Stimulated activated CD4-positive, alpha-beta T cell treated with anti-CD3 and anti-CD28 coated beads, Interleukin-4, amount 100 ng/mL, for 24 hours (primary cell): Measurements from ENCODE around the gene CARD18.

ENCODE experiments used
- DNase-seq: peaks from one replicate; pipeline ENCODE4 v3.0.0-alpha.2; 2020

CARD18 gene, protein sequence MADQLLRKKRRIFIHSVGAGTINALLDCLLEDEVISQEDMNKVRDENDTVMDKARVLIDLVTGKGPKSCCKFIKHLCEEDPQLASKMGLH

DNA sequence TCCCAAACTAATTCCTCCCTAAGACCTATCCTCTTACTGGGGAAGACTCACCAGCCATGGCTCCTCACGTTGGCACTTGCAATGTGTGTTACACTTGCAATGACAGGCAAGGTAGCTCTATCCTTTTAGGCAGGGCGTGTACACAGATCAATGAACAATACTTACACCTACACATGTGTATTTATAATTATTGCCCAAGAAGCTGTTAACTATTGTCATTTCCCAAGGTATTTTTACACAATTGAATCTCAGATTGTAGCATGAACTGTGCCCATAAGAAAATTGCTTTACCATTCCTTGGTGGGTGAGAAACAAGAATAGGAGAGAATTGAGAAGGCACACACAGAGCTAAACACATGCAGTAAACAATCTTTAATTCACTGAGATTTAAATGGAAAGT is at the start of gene CARD18:
CARD18 (minus strand) TSS at position 101 of the 400 bp plus-strand sequence; CDS start at position 58, 43 bp downstream.
- DNase-seq: no peak

DNA sequence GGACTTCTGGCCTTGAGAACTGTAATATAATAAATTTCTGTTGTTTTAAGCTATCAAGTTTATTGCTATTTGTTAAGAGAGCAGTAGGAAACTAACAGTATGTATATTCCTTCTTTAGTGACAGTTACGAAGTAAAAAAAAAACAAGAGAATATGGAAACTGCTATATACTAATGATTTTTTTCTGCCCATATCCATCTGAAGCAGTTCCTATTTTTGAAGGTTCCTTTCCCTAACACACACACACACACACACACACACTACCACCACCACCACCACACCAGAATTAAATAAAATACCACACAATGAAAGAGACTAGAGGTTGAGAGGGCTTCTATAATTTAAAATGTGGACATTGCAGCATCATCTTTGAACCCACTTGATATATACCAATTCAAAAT is 44.4 kb upstream of the CARD18 start:
- no peak for DNase-seq

DNA sequence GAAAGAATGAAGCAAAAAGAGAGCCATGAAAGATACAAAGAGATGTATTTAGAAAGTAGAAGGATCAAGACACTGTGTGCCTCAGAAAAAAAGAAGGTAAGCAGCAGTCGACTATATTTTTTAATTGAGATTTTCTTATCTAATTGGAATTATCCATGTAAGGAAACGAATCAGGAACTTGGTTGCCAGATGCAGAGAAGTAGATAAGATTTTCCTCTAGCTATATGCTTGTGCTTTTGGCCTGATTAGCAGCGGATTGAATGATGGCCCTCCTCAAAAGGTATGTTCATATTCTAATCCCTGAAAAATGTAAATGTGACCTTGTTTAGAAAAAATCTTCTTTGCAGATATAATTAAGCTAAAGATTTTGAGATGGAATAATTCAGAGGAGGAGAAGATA is 43.9 kb upstream of the CARD18 start:
- no peak for DNase-seq

DNA sequence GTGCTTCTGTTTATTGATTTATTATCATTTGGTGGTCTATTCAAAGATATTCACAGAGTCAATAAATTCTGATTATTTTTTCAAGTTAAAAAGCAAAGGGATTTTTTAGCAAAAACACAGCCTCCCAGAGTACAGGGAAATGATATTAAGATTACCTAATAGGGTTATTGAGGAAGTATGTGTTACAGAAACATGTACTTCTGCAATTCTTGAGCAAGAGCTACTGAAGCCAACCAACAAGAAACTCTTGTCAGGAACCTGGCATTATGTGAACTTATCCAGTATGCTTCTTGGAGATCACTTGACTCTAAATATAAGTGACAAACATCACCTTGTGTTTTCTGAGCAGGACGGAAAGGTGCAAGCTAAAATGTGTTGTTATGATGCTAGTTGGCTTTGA is 42.0 kb upstream of the CARD18 start:
- DNase-seq: no peak

DNA sequence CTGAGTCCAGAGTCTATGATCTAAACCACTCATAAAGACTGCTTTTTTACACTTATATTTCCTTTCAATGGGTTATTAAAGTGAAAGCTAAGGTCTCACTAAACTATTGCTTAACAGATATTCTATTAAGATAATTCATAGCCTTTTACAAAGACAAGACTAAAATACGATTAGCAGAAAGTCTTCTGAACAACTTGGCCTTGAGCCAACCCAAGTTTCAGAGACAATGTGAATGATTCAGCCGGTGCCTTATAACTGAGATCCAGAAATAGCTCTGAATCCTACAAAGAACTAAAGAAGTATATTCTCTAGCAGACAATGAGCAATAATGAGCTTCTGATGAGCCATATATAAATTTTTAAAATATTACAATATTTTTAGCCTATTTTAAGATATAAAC is 41.5 kb upstream of the CARD18 start:
- DNase-seq: no peak

DNA sequence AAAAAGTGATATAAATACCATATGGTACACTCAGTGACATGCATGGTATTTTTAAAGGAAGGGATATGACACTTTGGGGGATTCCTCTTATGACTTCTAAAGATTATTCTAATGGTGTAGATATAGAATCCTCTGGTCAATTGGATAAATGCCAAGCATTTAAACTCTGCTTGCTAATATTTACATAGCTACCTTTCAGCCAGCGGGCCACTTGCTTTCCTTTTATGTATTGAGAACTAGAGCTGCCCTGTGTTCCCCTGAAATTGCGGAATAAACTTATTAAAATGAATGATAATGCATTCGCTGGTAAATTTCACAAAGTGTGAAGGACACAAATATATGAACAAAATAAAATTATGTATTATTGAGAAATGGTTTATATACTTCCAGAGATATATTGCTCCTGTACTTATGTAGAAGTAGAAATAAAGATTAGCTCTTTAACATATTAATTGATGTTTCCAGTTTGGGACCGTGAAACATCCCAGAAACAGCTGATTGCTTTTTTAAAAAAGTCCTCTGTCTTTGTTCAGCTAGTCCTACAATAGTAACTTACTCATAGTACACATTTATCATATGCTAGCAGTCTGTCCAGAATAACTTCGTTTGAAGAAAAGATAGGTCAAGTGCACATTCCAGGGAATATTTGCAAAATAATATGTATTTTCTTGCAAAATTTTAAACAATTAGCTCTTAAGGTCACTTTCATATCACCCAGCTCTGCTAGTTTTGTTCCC is 40.1 kb upstream of the CARD18 start:
- no peak for DNase-seq

DNA sequence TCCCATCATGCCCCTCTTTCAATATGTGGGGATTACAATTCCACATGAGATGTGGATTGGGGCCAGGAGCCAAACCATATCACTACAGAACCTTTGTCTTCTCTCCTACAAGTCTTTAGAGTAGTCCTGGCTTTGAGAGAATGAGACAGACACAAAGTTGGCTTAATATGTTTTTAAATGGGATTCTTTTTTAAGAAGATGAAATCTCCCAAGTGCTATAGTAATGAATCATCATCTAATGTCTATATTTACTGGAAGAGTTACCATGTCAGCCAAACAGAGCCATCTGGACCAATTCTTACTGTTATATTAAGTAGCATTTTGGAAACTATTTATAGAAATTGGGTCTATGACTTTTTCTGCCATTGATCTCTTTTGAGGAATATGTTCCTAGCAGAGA is 38.1 kb upstream of the CARD18 start:
- DNase-seq: no peak

DNA sequence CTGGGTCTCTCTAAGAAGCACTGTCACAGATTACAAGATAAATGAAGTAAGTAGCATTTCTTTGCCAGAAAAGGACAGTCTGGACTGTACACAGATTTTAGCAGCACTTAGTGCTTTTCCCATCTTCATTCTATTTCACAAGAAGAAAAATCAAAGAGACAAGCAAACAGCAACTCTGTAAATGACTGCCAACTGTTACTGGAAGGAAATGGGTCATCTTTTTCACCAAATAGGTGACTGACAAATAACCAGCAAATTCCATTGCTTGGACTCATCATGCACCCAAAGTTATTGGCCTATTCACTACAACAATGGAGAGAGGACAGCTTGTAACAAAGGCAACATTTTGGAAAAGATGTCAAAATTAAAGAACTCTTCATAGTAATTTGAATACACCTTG is 28.9 kb upstream of the CARD18 start:
- no peak for DNase-seq

DNA sequence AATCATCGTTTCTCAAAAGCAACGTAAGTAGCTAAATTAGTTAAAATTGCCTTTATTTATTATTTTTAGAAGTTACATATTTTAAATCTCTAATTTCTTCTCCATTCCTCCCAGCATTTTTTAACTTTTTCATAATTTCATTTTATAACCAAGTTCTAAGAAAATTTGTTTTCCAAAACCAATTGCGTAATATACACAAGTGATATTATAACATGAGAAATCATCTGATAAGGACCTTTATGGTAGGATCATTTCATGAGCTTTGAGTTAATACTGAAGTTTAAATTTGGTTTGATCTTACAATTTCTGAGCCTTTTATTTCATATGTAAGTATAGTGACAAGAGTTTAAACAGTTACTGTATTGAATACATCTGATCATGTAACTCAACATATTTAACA is 27.7 kb upstream of the CARD18 start:
- DNase-seq: no peak

DNA sequence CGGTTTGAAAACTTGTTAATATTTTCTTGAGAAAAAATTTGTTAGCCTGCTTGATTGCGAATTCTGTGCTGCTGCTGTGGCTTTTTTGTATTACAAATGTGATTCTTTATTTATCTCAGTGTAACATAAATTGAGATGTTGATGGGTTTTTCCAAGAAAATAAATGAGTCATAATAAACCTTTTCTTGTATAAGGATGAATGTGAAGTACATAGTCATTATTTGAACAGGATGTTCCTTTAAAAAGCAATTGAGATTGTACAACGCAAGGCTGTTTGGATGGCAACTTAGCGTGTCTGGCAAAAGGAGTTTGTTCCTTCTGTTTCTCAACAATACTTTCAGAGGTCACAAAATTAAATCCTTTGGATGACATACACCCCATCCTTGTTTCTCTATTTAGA is 24.6 kb upstream of the CARD18 start:
- DNase-seq: no peak

DNA sequence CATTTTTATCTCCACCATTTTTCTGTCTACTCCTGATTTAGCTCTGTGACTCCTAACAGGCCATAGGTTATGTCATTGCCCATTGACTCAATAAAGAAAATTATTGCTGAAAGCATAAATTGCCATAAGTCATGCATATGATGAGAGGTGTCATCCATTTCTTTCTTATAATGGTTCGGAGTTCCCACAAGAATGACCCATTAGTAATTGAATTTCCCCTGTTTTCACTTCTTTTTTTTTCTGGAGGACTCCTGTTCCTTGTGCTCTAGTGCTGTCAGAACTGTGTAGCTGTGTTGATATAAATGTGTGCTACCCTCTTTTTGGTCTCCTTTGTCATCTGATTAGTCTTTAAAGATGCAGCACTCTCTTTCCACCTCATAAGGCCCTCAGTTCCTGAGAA is 22.9 kb upstream of the CARD18 start:
- no peak for DNase-seq

DNA sequence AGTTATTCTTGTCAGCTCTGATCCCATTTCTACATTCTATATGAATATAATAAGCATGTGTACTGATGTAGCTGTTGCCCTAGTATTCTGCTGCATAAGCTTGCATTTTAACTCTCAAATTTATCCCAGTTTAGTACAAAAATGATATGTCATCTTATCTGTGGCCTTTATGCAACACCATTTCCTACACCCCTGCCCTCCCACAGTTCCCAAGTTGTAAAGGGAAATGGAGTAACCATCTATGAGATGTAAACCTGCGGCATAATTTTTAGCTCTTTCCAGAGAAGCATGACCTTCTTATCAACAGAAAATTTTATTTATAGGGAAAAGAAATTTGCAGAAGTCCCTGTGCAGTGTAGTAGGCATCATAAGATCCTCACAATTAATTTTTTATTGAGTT is 18.9 kb upstream of the CARD18 start:
- no peak for DNase-seq

DNA sequence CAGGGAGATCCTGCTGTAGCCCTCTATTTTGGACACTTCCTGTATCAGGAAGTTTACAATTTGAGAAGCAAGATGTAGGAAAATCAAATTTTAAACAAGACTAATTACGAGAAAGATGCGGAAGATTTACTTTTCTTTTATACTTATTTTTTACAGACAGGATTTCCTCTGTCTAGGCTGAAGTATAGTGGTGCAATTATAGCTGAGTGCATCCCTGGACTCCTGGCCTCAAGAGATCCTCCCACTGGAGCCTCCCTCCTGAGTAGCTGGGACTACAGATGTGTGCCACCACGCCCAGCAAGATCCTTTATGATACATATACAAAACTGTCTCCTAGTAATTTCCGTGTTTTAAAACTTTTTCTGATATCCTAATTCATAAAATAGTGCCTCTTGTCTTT is 17.2 kb upstream of the CARD18 start:
- no peak for DNase-seq

DNA sequence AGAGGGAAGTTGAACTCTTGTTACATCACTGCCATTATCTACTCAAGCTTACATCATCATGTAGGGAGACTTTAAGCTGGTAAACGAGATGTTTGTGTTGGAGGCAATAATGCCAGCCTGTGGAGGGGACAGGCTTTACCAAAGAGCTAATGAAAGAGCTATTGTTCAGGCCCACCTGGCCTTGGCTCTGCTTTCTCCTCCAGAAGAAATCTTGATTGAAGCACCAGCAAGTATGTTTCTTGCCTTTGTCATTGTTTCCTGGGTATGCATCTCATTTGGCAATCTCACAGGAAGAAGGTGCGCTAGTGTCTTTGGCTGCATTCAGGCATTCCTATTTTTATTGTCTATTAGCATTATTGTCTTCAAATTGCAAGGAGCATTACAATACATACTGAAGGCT is 16.7 kb upstream of the CARD18 start:
- no peak for DNase-seq

DNA sequence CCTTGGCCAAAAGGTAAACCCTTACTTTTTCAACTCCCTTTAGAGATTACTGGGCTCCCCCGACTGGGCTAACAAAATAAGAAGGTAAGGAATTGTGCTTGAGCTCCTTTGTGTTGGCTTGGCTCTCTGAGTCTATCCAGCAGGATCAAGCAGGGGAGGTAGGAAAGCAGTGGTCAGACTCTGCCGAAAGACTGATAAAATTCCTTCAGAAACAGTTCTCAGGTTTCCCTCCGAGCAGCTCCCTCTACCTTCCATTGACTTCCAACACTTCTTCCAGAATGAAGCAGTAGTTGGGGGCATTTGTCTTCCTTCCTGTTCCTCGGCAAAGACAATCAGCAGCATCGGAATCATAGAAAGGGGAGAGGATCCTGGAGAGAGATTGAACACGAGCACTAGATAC is 16.1 kb upstream of the CARD18 start:
- DNase-seq: no peak

DNA sequence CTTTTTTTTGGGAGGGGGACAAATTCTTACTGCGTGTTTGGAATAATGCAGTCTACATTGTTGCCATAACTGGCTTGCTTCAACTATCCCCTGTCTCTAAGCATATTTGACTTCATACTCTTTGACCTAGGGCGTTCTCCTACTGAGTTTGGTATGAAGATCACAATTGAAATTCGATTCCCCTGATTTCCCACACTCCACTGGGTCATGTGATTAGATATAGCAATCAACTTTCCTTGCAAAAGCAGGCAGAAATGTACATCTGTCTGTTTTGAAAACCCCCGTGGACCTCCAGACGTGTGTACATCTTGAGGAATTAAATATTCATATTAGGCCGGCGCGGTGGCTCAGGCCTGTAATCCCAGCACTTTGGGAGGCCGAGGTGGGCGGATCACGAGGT is 13.8 kb upstream of the CARD18 start:
- no peak for DNase-seq

DNA sequence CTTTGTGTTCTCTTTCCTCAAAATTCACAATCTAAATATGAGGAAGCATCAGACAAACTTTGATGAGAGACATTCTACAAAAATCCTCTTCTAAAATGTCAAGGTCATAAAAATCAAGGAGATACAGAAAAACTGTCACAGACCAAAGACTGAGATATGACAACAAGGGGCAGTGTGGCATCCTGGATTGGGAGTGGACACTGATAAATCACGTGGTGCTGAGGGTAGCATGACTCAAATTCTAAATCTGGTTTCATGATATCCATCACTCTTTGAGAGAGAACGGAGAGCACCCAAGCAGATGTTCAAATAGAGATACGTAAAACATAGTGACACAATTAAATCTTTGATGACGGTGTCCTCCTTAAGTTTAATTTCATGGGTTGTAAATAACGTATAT is 13.0 kb upstream of the CARD18 start:
- no peak for DNase-seq

DNA sequence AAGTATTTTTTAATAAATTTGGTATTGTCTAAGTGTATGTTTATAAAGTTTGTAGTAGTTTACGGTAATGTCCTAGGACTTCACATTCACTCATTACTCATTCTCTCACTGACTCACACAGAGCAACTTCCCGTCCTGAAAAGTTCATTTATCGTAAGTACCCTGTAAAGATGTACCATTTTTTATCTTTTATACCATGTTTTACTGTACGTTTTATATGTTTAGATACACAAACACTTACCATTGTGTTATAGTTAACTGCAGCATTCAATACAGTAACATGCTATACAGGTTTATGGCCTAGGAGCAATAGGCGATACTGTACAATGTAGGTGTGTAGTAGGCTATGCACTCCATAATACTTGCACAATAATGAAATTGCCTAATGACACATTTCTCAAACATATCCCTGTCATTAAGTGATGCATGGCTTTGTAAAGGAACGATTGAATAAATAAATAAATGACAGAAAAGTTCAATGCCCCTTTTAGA is 12.5 kb upstream of the CARD18 start:
- DNase-seq: no peak

DNA sequence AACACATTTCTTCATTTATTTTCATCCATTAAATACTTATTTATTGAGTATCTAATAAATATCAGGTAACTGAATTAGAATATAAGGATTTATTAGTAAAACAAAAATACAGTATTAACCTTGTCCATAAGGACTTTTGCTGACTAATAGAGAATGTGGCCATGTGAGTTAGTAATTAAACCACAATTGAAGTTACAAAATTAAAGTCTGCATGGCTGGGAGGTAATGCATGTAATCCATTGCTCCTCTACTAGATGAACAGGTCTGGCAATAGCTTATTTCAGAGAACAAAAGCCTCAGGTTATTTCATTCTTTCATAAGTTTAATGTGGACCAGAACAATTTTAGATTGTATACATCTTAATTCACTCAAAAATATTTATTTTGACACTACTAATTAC is 9.9 kb upstream of the CARD18 start:
- no peak for DNase-seq

DNA sequence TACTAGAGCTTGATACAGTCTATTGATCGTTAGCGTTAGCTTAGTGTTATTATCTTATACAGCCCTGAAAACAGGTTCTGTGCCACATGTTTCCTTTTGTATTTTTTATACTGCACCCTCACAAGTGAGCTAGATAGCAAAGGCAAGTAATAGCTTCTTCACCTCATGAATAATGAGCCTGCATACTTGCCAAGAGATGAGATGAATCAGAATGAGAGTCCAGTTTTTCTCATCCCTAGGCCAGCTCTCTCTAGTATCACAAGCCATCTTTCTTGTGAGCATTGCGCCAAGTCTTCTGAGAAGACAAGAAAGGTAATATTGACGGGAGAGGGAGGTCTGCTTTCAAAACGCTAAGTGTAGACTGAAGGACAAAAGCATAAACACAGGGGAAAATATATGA is 8.7 kb upstream of the CARD18 start:
- DNase-seq: no peak

DNA sequence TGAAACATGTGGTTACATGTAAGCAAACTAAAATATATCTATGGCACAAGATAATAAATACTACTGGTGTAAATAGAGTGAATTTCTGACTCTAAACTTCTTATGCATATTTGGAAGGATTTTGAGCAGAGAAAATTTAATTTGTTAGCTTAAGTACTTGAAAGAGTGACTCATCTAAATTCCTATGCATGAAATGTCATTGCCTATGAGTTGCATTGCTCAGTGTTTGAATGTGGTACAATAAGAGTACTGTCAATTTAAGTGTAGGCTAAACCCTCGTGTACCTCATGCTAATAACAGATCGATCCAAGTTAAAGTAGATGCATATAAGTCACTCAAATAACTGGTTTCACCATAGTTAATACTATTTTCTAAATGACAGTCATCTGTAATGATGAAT is 5.3 kb upstream of the CARD18 start:
- DNase-seq: no peak

DNA sequence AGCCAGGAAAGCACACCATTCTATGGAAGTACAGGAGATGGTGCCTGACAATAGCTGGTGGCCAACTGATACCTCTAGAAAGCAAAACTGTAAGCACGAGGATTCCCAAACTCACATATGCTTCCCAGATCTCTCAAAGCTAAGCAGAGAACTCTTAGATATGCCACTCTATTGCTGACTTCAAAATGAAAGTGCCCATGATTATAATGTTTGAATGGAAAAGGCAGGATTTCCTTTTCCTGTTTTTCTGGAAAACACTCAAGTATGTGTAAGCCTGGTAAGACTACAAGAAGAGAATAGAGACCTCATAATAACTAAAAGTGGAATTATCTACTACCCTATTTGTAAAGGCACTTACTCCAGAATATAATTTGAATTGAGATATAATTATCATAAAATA is 2.6 kb upstream of the CARD18 start:
- no peak for DNase-seq

DNA sequence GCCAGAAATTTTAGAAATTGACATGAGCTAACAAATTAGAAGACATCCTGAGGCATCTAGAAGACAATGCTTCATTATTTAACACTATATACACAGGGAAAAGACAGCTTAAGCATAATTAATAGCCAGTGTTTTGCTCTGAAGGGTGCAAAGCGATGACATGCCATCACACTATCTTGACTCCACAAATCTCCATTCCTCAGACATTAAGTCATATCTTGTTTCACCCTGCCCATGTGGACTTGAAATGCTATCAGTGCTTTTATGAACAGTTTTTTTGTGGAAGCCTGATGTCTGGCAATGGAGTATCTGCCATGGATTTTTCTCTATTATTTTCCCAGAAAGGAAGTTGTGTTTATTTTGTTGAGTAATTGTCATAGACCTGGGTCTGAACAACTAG is 2.3 kb downstream of the CARD18 start:
- DNase-seq: no peak

DNA sequence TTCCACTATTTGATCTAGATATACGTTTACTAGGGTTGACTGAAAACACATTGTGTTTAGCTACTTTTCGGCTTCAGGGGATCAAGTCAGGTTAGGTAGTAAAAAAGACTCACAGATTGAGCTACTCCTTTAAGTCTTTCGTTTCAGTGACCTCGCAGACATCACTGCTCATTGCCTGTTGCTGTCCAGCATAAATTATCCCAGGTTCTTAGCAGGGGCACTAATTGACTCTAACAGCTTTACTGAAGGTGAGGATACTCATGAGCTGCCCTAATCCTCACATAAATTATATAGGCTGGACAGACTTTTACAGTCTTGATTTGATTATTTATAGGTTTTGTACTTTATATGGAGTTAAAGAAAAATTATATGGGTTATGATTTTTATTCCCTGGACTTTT is 3.7 kb downstream of the CARD18 start:
- DNase-seq: no peak
